Measurements from ENCODE around the gene UPF1. TPM values are rescaled to one million over a fixed set of nuclear protein-coding genes. Genes with fewer than 3 reads are reported as not detected.

UPF1 gene
- total RNA-seq, 1 donor from 2014 or later = 110 TPM

DNA sequence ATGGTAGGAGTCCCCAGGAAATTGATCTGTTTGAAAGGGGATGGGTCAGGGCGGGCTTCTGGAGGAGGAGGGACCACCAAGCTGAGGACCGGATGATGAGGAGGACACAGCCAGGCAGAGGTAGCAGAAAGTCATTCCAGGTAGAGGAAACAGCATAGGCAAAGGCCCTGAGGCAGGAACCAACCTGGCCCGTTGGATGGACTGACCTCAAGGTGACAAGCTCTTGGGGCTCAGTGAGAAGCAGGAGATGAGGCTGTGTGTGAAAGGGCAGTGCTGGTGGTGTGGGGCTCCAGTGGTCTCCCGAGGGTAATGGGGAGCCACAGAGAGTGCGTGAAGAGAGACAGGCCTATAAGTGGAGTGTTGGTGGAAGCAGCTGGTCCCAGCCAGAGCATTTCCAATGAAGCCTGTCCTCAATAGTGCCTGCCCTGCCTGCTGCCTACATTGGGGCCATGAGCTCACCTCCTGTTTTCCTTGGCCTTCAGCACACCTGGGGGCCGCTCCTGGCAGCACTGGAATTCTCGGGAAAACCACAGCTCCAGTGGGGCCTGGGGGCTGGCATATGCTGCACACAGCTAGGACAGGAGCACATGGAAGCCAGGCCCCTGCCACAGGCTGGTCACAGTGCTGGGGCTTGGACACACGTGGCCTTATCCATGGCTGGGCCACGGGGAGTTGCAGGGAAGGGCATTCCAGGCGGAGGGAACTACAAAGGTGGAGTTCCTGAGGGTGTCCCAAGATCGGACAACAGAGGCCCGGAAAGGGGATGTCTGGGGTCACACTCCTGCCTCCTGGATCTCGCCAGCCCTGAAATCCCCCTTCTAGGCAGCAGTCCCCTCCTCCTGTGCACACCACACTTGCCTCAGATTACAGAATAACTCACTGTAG is 38.4 kb upstream of the UPF1 start:
- intact Hi-C loops (cut with micrococcal nuclease) = loop anchor here (5.0 to 10.0 kb wide), 2 partner anchors 51 to 181 kb away; partner anchors contain the start of gene TMEM59L
- DNase-seq = no peak
- Mint-ChIP-seq H3K9me3 (no peaks in the 10 kb centered on the region), H3K27me3 (peaks cover 62% of the 10 kb centered on the region), H3K4me1 (peaks cover 5% of the 10 kb centered on the region), H3K36me3 (ENCODE audit: low read depth) (peaks cover 2% of the 10 kb centered on the region), H3K4me3 (no peak overlapping the region), H3K27ac (no peak overlapping the region)

DNA sequence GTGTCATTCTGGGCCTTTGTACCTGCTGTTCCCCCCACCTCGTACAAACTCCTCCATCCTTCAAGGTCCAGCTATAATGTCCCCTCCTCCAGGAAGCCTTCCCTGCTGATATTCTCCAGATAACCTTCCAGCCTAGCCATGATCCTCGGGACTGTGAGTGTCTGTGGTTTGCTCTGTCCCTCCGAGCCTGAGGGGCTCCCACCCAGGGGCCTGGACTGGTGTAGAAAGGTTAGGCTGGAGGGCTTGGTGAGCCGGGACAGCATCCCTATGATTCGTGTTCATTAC is 37.8 kb upstream of the UPF1 start:
- Mint-ChIP-seq H3K36me3 (ENCODE audit: low read depth) (peaks cover 2% of the 10 kb centered on the region), H3K27me3 (peaks cover 58% of the 10 kb centered on the region), H3K9me3 (no peaks in the 10 kb centered on the region), H3K4me3 (no peak overlapping the region), H3K27ac (no peak overlapping the region), H3K4me1 (peaks cover 5% of the 10 kb centered on the region)
- intact Hi-C loops (cut with micrococcal nuclease) = loop anchor here (5.0 to 10.0 kb wide), 2 partner anchors 51 to 182 kb away; partner anchors contain the start of gene TMEM59L
- DNase-seq = no peak

GRCh38 chr19:18794692-18795091 is 37.1 kb upstream of the UPF1 start:
- Mint-ChIP-seq H3K36me3 (ENCODE audit: low read depth) (no peaks in the 10 kb centered on the region), H3K9me3 (no peaks in the 10 kb centered on the region), H3K4me1 (peaks cover 3% of the 10 kb centered on the region), H3K27ac (no peak overlapping the region), H3K4me3 (no peak overlapping the region), H3K27me3 (peaks cover 52% of the 10 kb centered on the region)
- no peak for DNase-seq
- intact Hi-C loops (cut with micrococcal nuclease) = loop anchor here (5.0 to 10.0 kb wide), 2 partner anchors 50 to 182 kb away; partner anchors contain the start of gene TMEM59L

DNA sequence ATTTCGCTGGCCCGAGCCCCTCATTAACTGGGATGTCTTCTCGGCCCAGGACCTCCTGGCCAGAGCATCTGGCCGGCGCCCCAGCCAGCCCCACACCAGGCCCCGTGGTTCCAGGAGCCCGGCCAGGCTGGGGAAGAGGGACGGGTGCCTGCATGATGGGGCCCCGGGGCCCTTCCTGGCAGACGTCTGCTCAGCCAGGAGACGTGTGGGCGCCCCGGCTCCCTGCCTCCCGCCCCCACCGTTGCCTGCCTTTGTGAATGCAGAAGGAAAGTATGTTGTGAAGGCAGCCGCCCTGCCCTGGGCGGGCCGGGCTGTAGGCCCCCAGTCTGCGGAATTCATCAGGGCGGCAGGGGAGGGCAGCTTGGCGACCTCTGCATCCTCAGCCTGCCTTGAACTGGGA is 36.2 kb upstream of the UPF1 start:
- DNase-seq = no peak
- H3K9me3 Mint-ChIP-seq = no peaks in the 10 kb centered on the region
- H3K4me3 Mint-ChIP-seq = no peak overlapping the region
- no peaks in the 10 kb centered on the region for H3K36me3 Mint-ChIP-seq (ENCODE audit: low read depth)
- H3K27ac Mint-ChIP-seq = no peak overlapping the region
- no peaks in the 10 kb centered on the region for H3K4me1 Mint-ChIP-seq
- intact Hi-C loops (cut with micrococcal nuclease) = loop anchor here (10.0 kb wide), 1 partner anchor 49 kb away; no protein-coding TSS in a partner anchor
- peaks cover 45% of the 10 kb centered on the region for H3K27me3 Mint-ChIP-seq

GRCh38 chr19:18796239-18796638 is 35.5 kb upstream of the UPF1 start:
- no peak for DNase-seq
- Mint-ChIP-seq H3K36me3 (ENCODE audit: low read depth) (no peaks in the 10 kb centered on the region), H3K27me3 (peaks cover 40% of the 10 kb centered on the region), H3K9me3 (no peaks in the 10 kb centered on the region), H3K4me3 (no peak overlapping the region), H3K4me1 (no peaks in the 10 kb centered on the region), H3K27ac (no peak overlapping the region)
- intact Hi-C loops (cut with micrococcal nuclease) = loop anchor here (10.0 kb wide), 1 partner anchor 49 kb away; no protein-coding TSS in a partner anchor

GRCh38 chr19:18798384-18799352 is 33.1 kb upstream of the UPF1 start:
- no peaks in the 10 kb centered on the region for H3K9me3 Mint-ChIP-seq
- intact Hi-C loops (cut with micrococcal nuclease) = loop anchor here (10.0 kb wide), 1 partner anchor 46 kb away; no protein-coding TSS in a partner anchor
- no peaks in the 10 kb centered on the region for H3K4me1 Mint-ChIP-seq
- peaks cover 21% of the 10 kb centered on the region for H3K27me3 Mint-ChIP-seq
- no peak overlapping the region for H3K27ac Mint-ChIP-seq
- no peak for DNase-seq
- H3K36me3 Mint-ChIP-seq (ENCODE audit: low read depth) = no peaks in the 10 kb centered on the region
- H3K4me3 Mint-ChIP-seq = no peak overlapping the region

DNA sequence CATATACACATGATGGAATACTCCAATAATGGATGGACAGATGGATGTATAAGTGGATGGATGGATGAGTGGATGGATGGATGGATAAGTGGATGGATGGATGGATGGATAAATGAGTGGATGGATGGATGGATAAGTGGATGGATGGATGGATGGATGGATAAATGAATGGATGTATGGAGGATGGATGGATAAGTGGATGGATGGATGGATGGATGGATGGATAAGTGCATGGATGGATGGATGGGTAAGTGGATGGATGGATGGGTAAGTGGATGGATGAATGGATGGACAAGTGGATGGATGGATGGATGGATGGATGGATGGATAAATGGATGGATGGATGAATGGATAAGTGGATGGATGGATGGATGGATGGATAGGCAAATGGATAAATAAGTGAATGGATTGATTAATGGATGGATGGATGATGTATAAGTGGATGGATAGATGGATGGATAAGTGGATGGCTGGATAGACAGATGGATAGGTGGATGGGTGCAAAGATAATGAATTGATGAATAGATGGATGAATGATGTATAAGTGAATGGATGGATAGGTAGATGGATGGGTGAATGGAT is 32.3 kb upstream of the UPF1 start:
- DNase-seq = no peak
- intact Hi-C loops (cut with micrococcal nuclease) = loop anchor here (10.0 kb wide), 1 partner anchor 45 kb away; no protein-coding TSS in a partner anchor
- Mint-ChIP-seq H3K27me3 (peaks cover 17% of the 10 kb centered on the region), H3K4me3 (no peak overlapping the region), H3K9me3 (no peaks in the 10 kb centered on the region), H3K36me3 (ENCODE audit: low read depth) (no peaks in the 10 kb centered on the region), H3K4me1 (no peaks in the 10 kb centered on the region), H3K27ac (no peak overlapping the region)

GRCh38 chr19:18800079-18800478 is 31.7 kb upstream of the UPF1 start:
- H3K9me3 Mint-ChIP-seq = no peaks in the 10 kb centered on the region

DNA sequence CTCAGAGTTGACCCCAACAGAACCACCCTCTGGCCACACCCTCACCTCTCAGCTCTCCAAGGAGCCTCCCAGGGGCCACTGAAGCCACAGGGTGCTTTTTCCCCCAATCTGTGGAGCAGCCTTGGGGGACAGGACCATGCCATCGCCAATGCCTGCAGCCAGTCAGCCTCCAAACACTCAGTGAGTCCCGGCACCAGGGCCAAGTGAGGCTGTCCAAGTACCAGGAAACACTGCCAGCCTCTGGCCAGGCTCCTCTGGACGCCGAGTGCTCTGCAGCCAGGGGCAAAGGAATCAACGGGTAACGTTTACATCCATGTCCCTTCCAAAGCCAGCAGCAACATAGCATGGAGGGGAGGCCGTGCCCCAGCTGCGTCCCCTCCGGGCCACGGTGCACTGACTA is 31.1 kb upstream of the UPF1 start:
- Mint-ChIP-seq H3K27ac (no peak overlapping the region), H3K4me3 (no peak overlapping the region), H3K9me3 (no peaks in the 10 kb centered on the region), H3K36me3 (ENCODE audit: low read depth) (no peaks in the 10 kb centered on the region), H3K4me1 (no peaks in the 10 kb centered on the region), H3K27me3 (peaks cover 9% of the 10 kb centered on the region)
- intact Hi-C loops (cut with micrococcal nuclease) = no loop called here
- DNase-seq = no peak

More at GRCh38 chr19:18800079-18800478, 31.7 kb upstream of the UPF1 start:
- no peak overlapping the region for H3K27ac Mint-ChIP-seq
- H3K4me1 Mint-ChIP-seq = no peaks in the 10 kb centered on the region
- intact Hi-C loops (cut with micrococcal nuclease) = no loop called here
- peaks cover 12% of the 10 kb centered on the region for H3K27me3 Mint-ChIP-seq
- DNase-seq = no peak
- no peak overlapping the region for H3K4me3 Mint-ChIP-seq
- no peaks in the 10 kb centered on the region for H3K36me3 Mint-ChIP-seq (ENCODE audit: low read depth)

DNA sequence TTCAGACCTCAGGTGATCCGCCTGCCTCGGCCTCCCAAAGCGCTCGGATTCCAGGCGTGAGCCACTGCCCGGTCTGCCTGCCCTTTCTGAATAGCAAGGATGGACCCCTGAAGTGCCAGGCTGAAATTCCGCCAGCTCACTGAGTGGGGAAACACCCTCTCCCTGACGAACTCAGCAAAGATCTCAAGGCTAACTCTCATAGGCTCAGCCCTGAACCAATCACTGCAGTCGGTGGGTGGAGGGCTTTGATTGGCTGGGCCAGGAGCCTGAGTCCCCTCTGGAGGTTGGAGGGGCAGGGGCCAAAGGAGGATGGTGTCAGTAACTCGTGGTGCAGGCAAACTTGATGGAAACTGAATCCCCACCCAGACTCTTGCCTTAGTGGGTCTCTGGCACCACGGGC is 29.4 kb upstream of the UPF1 start:
- H3K4me3 Mint-ChIP-seq = no peak overlapping the region
- no peak for DNase-seq
- no peak overlapping the region for H3K27ac Mint-ChIP-seq
- H3K9me3 Mint-ChIP-seq = no peaks in the 10 kb centered on the region
- peaks cover 2% of the 10 kb centered on the region for H3K27me3 Mint-ChIP-seq
- intact Hi-C loops (cut with micrococcal nuclease) = no loop called here
- no peaks in the 10 kb centered on the region for H3K4me1 Mint-ChIP-seq
- no peaks in the 10 kb centered on the region for H3K36me3 Mint-ChIP-seq (ENCODE audit: low read depth)

- H3K27ac Mint-ChIP-seq = no peak overlapping the region
- no peaks in the 10 kb centered on the region for H3K9me3 Mint-ChIP-seq
- H3K36me3 Mint-ChIP-seq (ENCODE audit: low read depth) = no peaks in the 10 kb centered on the region
- H3K4me1 Mint-ChIP-seq = no peaks in the 10 kb centered on the region
- H3K27me3 Mint-ChIP-seq = no peaks in the 10 kb centered on the region
- DNase-seq = no peak
- no peak overlapping the region for H3K4me3 Mint-ChIP-seq
- intact Hi-C loops (cut with micrococcal nuclease) = no loop called here
Measured at GRCh38 chr19:18803550-18804138, 28.1 kb upstream of the UPF1 start.

DNA sequence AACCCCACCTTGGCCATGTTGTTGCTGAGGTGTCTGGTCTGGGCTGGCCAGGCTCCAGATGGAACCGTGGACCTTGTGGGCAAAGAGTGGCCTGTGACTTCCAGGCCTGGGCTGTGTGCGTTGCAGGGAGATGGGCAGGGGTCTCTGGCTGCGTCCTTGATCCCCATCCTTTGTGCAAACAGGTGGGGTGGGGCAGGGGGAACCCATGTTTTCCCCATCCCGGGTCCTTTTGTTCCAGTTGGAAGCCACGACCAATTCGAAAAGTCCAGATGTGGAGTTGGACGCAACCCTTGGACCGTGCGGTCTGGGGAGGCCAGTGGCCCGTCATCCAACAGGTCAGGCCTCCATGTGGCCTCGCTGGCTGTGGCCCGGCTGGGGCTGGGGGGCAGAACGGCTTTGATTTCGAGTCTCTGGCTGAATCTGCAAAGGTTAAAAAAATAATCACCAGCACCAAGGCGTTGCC is 27.6 kb upstream of the UPF1 start:
- no peaks in the 10 kb centered on the region for H3K36me3 Mint-ChIP-seq (ENCODE audit: low read depth)
- no peak overlapping the region for H3K4me3 Mint-ChIP-seq
- no peaks in the 10 kb centered on the region for H3K9me3 Mint-ChIP-seq
- H3K4me1 Mint-ChIP-seq = no peaks in the 10 kb centered on the region
- no peaks in the 10 kb centered on the region for H3K27me3 Mint-ChIP-seq
- H3K27ac Mint-ChIP-seq = no peak overlapping the region
- intact Hi-C loops (cut with micrococcal nuclease) = no loop called here
- no peak for DNase-seq

DNA sequence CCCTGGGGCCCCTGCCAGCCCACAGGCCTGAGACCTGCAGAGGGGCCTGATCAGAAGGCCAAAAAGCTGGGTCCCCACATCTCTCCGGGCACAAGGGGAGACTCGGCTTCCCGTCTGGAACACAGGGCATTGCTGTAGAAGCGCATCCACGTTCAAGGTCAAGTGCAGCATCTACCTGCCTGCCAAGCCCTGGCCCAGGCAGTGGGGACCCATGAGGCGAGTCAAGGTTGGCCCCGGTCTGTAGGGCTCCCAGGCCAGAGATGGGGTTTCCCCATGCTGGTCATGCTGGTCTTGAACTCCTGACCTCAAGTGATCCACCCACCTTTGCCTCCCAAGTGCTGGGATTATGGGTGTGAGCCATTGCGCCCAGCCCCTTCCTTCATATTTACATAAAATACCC is 27.1 kb upstream of the UPF1 start:
- Mint-ChIP-seq H3K27ac (no peak overlapping the region), H3K4me3 (no peak overlapping the region), H3K27me3 (peaks cover 3% of the 10 kb centered on the region), H3K36me3 (ENCODE audit: low read depth) (no peaks in the 10 kb centered on the region), H3K9me3 (no peaks in the 10 kb centered on the region), H3K4me1 (peaks cover 2% of the 10 kb centered on the region)
- DNase-seq = no peak
- intact Hi-C loops (cut with micrococcal nuclease) = no loop called here

Data from activated CD4-positive, alpha-beta T cell treated with anti-CD3 and anti-CD28 coated beads, Interleukin-2, amount 10 ng/mL, durations not matched to agents 24 days and 14 days (primary cell).